Prostate gland (tissue), 2 donors: Measurements from ENCODE around the gene KRTAP10-2.

Source experiments
- POLR2A ChIP-seq: fragments of 450-650 bp; IDR thresholded peaks from one replicate; pipeline ENCODE4 v1.6.1; 2016; ENCODE audit warnings: antibody characterized with exemption, mild to moderate bottlenecking
- POLR2AphosphoS5 ChIP-seq: sonication (generic); formaldehyde crosslinking; IDR thresholded peaks from one replicate; pipeline ENCODE4 v1.6.1; 2017; ENCODE audit warnings: antibody characterized with exemption
- TF ChIP-seq, protein P1 (sequence below), 4 experiments: fragments of 200-600 bp in 2 of 4; fragments of 450-650 bp in 2 of 4; sonication (generic) in 2 of 4; IDR thresholded peaks; 1 replicate in 3 of 4; 2 replicates in 1 of 4; pipeline ENCODE4 v1.5.1; 2016 to 2019; ENCODE audit warnings: antibody characterized with exemption in 4 of 4, mild to moderate bottlenecking in 2 of 4, moderate library complexity in 2 of 4

DNA sequence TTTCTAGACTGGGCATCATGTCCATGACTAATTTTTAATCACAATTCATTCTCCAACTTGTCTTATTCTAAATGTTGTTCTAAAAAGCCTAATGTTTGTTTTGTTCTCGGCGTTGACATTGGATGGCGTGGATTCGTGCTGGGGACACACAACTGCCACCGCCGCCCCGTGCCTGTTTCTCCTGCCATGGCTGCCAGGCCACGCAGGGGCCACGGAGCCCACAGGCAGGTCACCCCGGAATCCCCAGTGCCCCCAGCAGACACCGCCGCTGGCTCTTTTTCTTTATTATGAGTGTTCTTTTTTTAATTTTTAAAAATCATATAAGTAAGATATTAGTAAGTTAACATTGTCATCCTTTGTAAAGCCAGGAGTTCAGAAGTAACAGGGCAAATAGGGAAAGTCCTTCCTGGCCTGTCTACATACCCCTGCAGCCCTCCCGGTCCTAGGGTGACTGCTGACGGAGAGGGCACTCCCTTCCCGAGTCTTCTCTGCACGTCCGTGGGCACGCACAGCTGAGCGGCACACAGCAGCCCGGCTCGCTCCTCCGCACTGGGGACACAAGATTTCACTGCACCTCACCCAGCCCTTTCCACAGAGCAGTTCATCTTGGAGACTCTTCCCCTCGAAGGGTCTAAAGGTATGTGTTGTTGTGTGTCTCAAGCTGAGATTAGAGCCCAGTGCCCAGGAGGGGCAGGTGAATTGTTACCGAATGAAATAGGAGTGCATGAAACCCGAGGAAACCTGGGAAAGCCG, 43.5 kb downstream of the KRTAP10-2 start:
- TF ChIP-seq, protein P1, sequence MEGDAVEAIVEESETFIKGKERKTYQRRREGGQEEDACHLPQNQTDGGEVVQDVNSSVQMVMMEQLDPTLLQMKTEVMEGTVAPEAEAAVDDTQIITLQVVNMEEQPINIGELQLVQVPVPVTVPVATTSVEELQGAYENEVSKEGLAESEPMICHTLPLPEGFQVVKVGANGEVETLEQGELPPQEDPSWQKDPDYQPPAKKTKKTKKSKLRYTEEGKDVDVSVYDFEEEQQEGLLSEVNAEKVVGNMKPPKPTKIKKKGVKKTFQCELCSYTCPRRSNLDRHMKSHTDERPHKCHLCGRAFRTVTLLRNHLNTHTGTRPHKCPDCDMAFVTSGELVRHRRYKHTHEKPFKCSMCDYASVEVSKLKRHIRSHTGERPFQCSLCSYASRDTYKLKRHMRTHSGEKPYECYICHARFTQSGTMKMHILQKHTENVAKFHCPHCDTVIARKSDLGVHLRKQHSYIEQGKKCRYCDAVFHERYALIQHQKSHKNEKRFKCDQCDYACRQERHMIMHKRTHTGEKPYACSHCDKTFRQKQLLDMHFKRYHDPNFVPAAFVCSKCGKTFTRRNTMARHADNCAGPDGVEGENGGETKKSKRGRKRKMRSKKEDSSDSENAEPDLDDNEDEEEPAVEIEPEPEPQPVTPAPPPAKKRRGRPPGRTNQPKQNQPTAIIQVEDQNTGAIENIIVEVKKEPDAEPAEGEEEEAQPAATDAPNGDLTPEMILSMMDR (IDR thresholded peaks at IDR 0.05) = no peak
- no peak for TF ChIP-seq POLR2A
- no peak for TF ChIP-seq POLR2AphosphoS5
